SU-DHL-6 (cell line): Measurements from ENCODE around the gene SYNJ2.

Source experiments
- H2AFZ ChIP-seq: fragments of 200-600 bp; sonication (generic); 2 replicates; pipeline ENCODE4 v1.6.1; 2014; ENCODE audit warnings: low read depth, mild to moderate bottlenecking, moderate library complexity, mixed read lengths, antibody characterized with exemption, low read length; ENCODE audit not compliant: severe bottlenecking
- H3F3A ChIP-seq: fragments of 200-600 bp; shearing (Covaris generic); 2 replicates; pipeline ENCODE4 v1.6.0; 2016; ENCODE audit warnings: antibody characterized with exemption, mild to moderate bottlenecking; ENCODE audit not compliant: insufficient read depth
- H3K27ac ChIP-seq: fragments of 200-600 bp; sonication (generic); 2 replicates; pipeline ENCODE4 v1.5.1; 2016; ENCODE audit warnings: low read depth, mild to moderate bottlenecking, low read length, moderate library complexity, mixed read lengths
- H3K27me3 ChIP-seq: fragments of 200-600 bp; sonication (generic), shearing (Covaris generic); 2 replicates; pipeline ENCODE4 v1.6.0; 2014; ENCODE audit warnings: mild to moderate bottlenecking, low read length
- H3K36me3 ChIP-seq: fragments of 200-600 bp; sonication (generic); 2 replicates; pipeline ENCODE4 v1.6.1; 2014; ENCODE audit warnings: mild to moderate bottlenecking, low read length, mixed read lengths
- H3K4me2 ChIP-seq: fragments of 300-600, 200-600 bp; shearing (Covaris generic), sonication (generic); 2 replicates; pipeline ENCODE4 v1.6.0; 2014; ENCODE audit warnings: low read length, low read depth, mild to moderate bottlenecking; ENCODE audit not compliant: poor library complexity, severe bottlenecking
- H3K4me3 ChIP-seq: fragments of 200-600 bp; sonication (generic); 2 replicates; pipeline ENCODE4 v1.5.1; 2014; ENCODE audit warnings: antibody characterized with exemption, low read length, mild to moderate bottlenecking, mixed read lengths; ENCODE audit not compliant: insufficient read depth, poor library complexity, severe bottlenecking
- H3K79me2 ChIP-seq: fragments of 200-600 bp; sonication (generic); 2 replicates; pipeline ENCODE4 v1.6.1; 2014; ENCODE audit warnings: mild to moderate bottlenecking, low read length, moderate library complexity; ENCODE audit not compliant: insufficient read depth
- H3K9ac ChIP-seq: fragments of 200-600 bp; sonication (generic); 2 replicates; pipeline ENCODE4 v1.7.0; 2014; ENCODE audit warnings: mild to moderate bottlenecking, low read length
- H3K9me2 ChIP-seq: fragments of 200-600 bp; sonication (generic); replicated peaks from 2 replicates; pipeline ENCODE4 v1.6.1; 2014; ENCODE audit warnings: low read length; ENCODE audit not compliant: insufficient read depth
- H3K9me3 ChIP-seq: fragments of 200-600 bp; sonication (generic); 2 replicates; pipeline ENCODE4 v1.6.1; 2014; ENCODE audit warnings: low read length, mixed read lengths; ENCODE audit not compliant: insufficient read depth
- H4K20me1 ChIP-seq: fragments of 200-600 bp; sonication (generic); 2 replicates; pipeline ENCODE4 v1.6.1; 2014; ENCODE audit warnings: low read depth, mild to moderate bottlenecking, antibody characterized with exemption, low read length, moderate library complexity, mixed read lengths
- CTCF ChIP-seq: fragments of 200-600 bp; sonication (generic); IDR thresholded peaks from one replicate; pipeline ENCODE4 v1.5.1; 2017; ENCODE audit warnings: antibody characterized with exemption, mild to moderate bottlenecking, low read length, moderate library complexity; ENCODE audit not compliant: insufficient read depth, poor library complexity, severe bottlenecking
- EZH2phosphoT487 ChIP-seq: fragments of 200-600 bp; sonication (generic), shearing (Covaris generic); conservative IDR thresholded peaks from 2 replicates; pipeline ENCODE4 v1.6.1; 2018; ENCODE audit warnings: mild to moderate bottlenecking, antibody characterized with exemption, low read length, moderate library complexity, mixed read lengths

SYNJ2 gene

GRCh38 chr6:158003910-158004700, 22.4 kb downstream of the SYNJ2 start:
- H3K9me2 ChIP-seq: no peaks in the 10 kb centered on the region
- H3K27me3 ChIP-seq: no peaks in the 10 kb centered on the region
- H3K4me2 ChIP-seq: no peak overlapping the region
- no peak overlapping the region for H2AFZ ChIP-seq
- H3K9ac ChIP-seq: no peak overlapping the region
- TF ChIP-seq CTCF (no peak), EZH2phosphoT487 (no peak)
- H3K9me3 ChIP-seq: no peaks in the 10 kb centered on the region
- no peaks in the 10 kb centered on the region for H3K79me2 ChIP-seq
- no peak overlapping the region for H3K27ac ChIP-seq
- no peaks in the 10 kb centered on the region for H4K20me1 ChIP-seq
- H3K36me3 ChIP-seq: no peaks in the 10 kb centered on the region
- no peak overlapping the region for H3K4me3 ChIP-seq
- no peaks in the 10 kb centered on the region for H3F3A ChIP-seq

GRCh38 chr6:158004701-158005095, 23.0 kb downstream of the SYNJ2 start:
- no peaks in the 10 kb centered on the region for H3K79me2 ChIP-seq
- TF ChIP-seq EZH2phosphoT487 (no peak), CTCF (no peak)
- H3K9me2 ChIP-seq: no peaks in the 10 kb centered on the region
- H3K9me3 ChIP-seq: no peaks in the 10 kb centered on the region
- H3K4me3 ChIP-seq: no peak overlapping the region
- H3K27ac ChIP-seq: no peak overlapping the region
- H3K36me3 ChIP-seq: no peaks in the 10 kb centered on the region
- H4K20me1 ChIP-seq: no peaks in the 10 kb centered on the region
- H3K4me2 ChIP-seq: no peak overlapping the region
- H3K27me3 ChIP-seq: no peaks in the 10 kb centered on the region
- no peak overlapping the region for H3K9ac ChIP-seq
- H2AFZ ChIP-seq: no peak overlapping the region
- no peaks in the 10 kb centered on the region for H3F3A ChIP-seq

GRCh38 chr6:158005626-158006180, 24.0 kb downstream of the SYNJ2 start:
- Histone ChIP-seq H3K4me3 (no peak overlapping the region), H3K27me3 (no peaks in the 10 kb centered on the region), H3K9ac (no peak overlapping the region), H3K36me3 (no peaks in the 10 kb centered on the region), H3K79me2 (no peaks in the 10 kb centered on the region), H3K4me2 (no peak overlapping the region), H3F3A (no peaks in the 10 kb centered on the region), H3K9me3 (no peaks in the 10 kb centered on the region), H4K20me1 (no peaks in the 10 kb centered on the region), H2AFZ (no peak overlapping the region), H3K27ac (no peak overlapping the region), H3K9me2 (no peaks in the 10 kb centered on the region)
- no peak for TF ChIP-seq EZH2phosphoT487
- TF ChIP-seq CTCF: no peak
